Osteoblast (primary cell): ENCODE results near the gene NENF. TPM values are rescaled to one million over a fixed set of nuclear protein-coding genes. Genes with fewer than 3 reads are reported as not detected.
A peak's percentile ranks its signal among the peaks of the same experiment; 100 is the strongest.

ENCODE experiments used
- DNase-seq: peaks from one replicate; pipeline ENCODE4 v3.0.0; 2011; ENCODE audit warnings: low spot score, mixed read lengths; ENCODE audit not compliant: insufficient read length; ENCODE audit errors: missing footprints
- H2AFZ ChIP-seq: 2 replicates; pipeline ENCODE4 v1.6.0; 2011; ENCODE audit warnings: mild to moderate bottlenecking, low read length
- H3K27ac ChIP-seq: 2 replicates; pipeline ENCODE4 v1.5.1; 2011; ENCODE audit warnings: mild to moderate bottlenecking, low read depth, low read length, moderate library complexity
- H3K27me3 ChIP-seq: 2 replicates; pipeline ENCODE4 v1.6.0; 2012; ENCODE audit warnings: mild to moderate bottlenecking, control low read depth, inconsistent platforms, low read length, moderate library complexity; ENCODE audit not compliant: insufficient read depth
- H3K36me3 ChIP-seq: 2 replicates; pipeline ENCODE4 v1.5.1; 2011; ENCODE audit warnings: mild to moderate bottlenecking, low read length, control low read depth, moderate library complexity; ENCODE audit not compliant: insufficient read depth
- H3K4me1 ChIP-seq: 2 replicates; pipeline ENCODE4 v1.5.1; 2011; ENCODE audit warnings: mild to moderate bottlenecking, low read length, control low read depth, moderate library complexity; ENCODE audit not compliant: insufficient read depth
- H3K4me2 ChIP-seq: 2 replicates; pipeline ENCODE4 v1.6.0; 2011; ENCODE audit warnings: mild to moderate bottlenecking, low read length; ENCODE audit not compliant: insufficient read depth
- H3K4me3 ChIP-seq: fragments of 200-600 bp; sonication (generic); 3 replicates; pipeline ENCODE4 v1.5.1; 2012; ENCODE audit warnings: mild to moderate bottlenecking, low read length, inconsistent platforms; ENCODE audit not compliant: insufficient read depth
- H3K79me2 ChIP-seq: 2 replicates; pipeline ENCODE4 v1.6.0; 2012; ENCODE audit warnings: mild to moderate bottlenecking, low read length, control low read depth, inconsistent platforms; ENCODE audit not compliant: insufficient read depth
- H3K9me3 ChIP-seq: 2 replicates; pipeline ENCODE4 v1.5.1; 2011; ENCODE audit warnings: low read depth, low read length, control low read depth
- H4K20me1 ChIP-seq: 2 replicates; pipeline ENCODE4 v1.6.0; 2012; ENCODE audit warnings: mild to moderate bottlenecking, low read length, control low read depth; ENCODE audit not compliant: insufficient read depth
- CTCF ChIP-seq: IDR thresholded peaks from 2 replicates; pipeline ENCODE4 v1.5.1; 2011; ENCODE audit warnings: mild to moderate bottlenecking, low read depth, low read length, moderate library complexity; ENCODE audit errors: extremely low read depth
- total RNA-seq: library from RNA; depleted of rRNA; stranded (reverse); fragments of >200 nt; gene quantifications from 2 replicates; pipeline ENCODE4 v1.2.3, GENCODE V29; 2012

NENF gene
- total RNA-seq, 1 donor, result 33.7 TPM

DNA sequence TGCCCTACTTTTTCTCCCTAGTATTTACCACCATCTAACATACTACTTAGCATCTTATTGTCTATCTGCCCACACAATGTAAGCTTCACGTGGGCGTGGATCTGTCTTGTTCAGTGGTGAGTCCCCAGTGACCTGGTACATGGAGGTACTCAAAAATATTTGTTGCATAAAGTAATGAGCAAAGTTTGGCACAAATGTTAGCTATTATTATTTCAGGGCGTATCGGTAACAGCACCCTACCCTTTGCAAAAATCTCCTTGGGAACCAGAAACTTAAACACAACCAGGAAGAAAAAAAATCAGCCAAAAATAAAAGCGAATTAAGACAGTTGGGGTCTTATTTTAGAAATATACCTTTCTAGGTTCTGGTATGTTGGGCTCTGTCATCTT, 454 bp upstream of the NENF start:
- peaks cover 8% of the 10 kb centered on the region for H3K4me1 ChIP-seq
- peak overlapping the region; percentile 63 for H2AFZ ChIP-seq
- no peak for TF ChIP-seq CTCF
- no peaks in the 10 kb centered on the region for H3K9me3 ChIP-seq
- peaks cover 4% of the 10 kb centered on the region for H4K20me1 ChIP-seq
- peak overlapping the region; percentile 29 for H3K27ac ChIP-seq
- no peaks in the 10 kb centered on the region for H3K27me3 ChIP-seq
- peak; percentile 75 for DNase-seq
- H3K79me2 ChIP-seq, result peaks cover 19% of the 10 kb centered on the region
- H3K4me2 ChIP-seq, result peak overlapping the region; percentile 82
- H3K4me3 ChIP-seq, result peak overlapping the region; percentile 78
- no peaks in the 10 kb centered on the region for H3K36me3 ChIP-seq

- H4K20me1 ChIP-seq, result peaks cover 7% of the 10 kb centered on the region
- H3K79me2 ChIP-seq, result peaks cover 20% of the 10 kb centered on the region
- peak overlapping the region; percentile 36 for H3K27ac ChIP-seq
- H3K4me3 ChIP-seq, result peak overlapping the region; percentile 78
- H3K27me3 ChIP-seq, result no peaks in the 10 kb centered on the region
- H3K9me3 ChIP-seq, result no peaks in the 10 kb centered on the region
- no peaks in the 10 kb centered on the region for H3K36me3 ChIP-seq
- peak; percentile 78 for DNase-seq
- H2AFZ ChIP-seq, result peak overlapping the region; percentile 74
- peak overlapping the region; percentile 81 for H3K4me2 ChIP-seq
- H3K4me1 ChIP-seq, result peaks cover 8% of the 10 kb centered on the region
- no peak for TF ChIP-seq CTCF
Observed at GRCh38 chr1:212433577-212434462, 1.1 kb downstream of the NENF start.

GRCh38 chr1:212434992-212435391, 2.3 kb downstream of the NENF start:
- H3K4me2 ChIP-seq, result no peak overlapping the region
- no peak overlapping the region for H3K4me3 ChIP-seq
- no peaks in the 10 kb centered on the region for H3K36me3 ChIP-seq
- H2AFZ ChIP-seq, result no peak overlapping the region
- no peak for TF ChIP-seq CTCF
- DNase-seq, result no peak
- H3K27ac ChIP-seq, result no peak overlapping the region
- no peaks in the 10 kb centered on the region for H3K27me3 ChIP-seq
- H3K9me3 ChIP-seq, result no peaks in the 10 kb centered on the region
- H3K4me1 ChIP-seq, result peaks cover 8% of the 10 kb centered on the region
- H4K20me1 ChIP-seq, result peaks cover 7% of the 10 kb centered on the region
- H3K79me2 ChIP-seq, result peaks cover 21% of the 10 kb centered on the region

DNA sequence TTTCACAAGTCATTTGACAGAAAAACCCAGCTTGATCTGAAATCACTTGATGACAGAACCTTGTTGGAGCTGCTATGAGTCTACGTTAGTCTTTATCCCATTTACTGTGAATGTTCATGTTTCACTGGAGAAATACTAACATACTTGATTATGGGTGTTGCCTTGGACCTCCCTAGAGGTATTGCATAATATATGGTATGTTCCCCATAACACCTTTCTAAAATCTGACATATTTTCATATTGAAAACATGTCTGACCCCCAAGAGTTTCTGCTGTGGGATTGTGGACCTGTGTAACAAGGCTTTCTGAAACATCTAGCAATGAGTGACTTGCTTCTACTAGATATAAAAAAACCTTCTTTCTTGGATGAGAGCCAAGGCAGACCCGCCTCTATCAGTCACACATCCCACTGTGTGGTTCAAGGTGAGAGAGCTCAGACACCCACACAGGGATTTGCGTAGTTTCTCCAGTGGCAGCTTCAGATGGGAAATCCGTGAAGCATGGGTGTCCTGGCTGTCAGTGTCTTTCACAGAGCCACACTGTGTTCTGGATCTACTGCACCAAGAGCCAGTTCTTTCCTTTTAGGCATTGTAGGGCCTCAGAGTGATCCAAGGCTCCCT, 4.6 kb downstream of the NENF start:
- DNase-seq, result no peak
- H3K27ac ChIP-seq, result no peak overlapping the region
- TF ChIP-seq CTCF, result no peak
- peaks cover 5% of the 10 kb centered on the region for H3K4me1 ChIP-seq
- no peak overlapping the region for H3K4me2 ChIP-seq
- H3K4me3 ChIP-seq, result no peak overlapping the region
- H4K20me1 ChIP-seq, result peaks cover 10% of the 10 kb centered on the region
- no peak overlapping the region for H2AFZ ChIP-seq
- H3K36me3 ChIP-seq, result no peaks in the 10 kb centered on the region
- H3K9me3 ChIP-seq, result no peaks in the 10 kb centered on the region
- peaks cover 28% of the 10 kb centered on the region for H3K79me2 ChIP-seq
- no peaks in the 10 kb centered on the region for H3K27me3 ChIP-seq
